Retinal pigment epithelial cell (primary cell): Measurements from ENCODE around the gene MPRIP.

Experiments used
- DNase-seq: peaks from one replicate; pipeline ENCODE4 v3.0.0-alpha.2; 2010; ENCODE audit warnings: low read depth
- H3K4me3 ChIP-seq: 2 replicates; pipeline ENCODE4 v1.5.1; 2011; ENCODE audit warnings: mild to moderate bottlenecking, low read length, control low read depth, moderate library complexity
- CTCF ChIP-seq: conservative IDR thresholded peaks from 2 replicates; pipeline ENCODE4 v1.5.1; 2011; ENCODE audit warnings: low read depth, low read length, control low read depth, inconsistent platforms

Gene MPRIP

GRCh38 chr17:17033466-17033865, 8.8 kb upstream of the MPRIP start:
- no peak overlapping the region for H3K4me3 ChIP-seq
- no peak for TF ChIP-seq CTCF
- no peak for DNase-seq

- no peak for TF ChIP-seq CTCF
- DNase-seq, result no peak
- no peak overlapping the region for H3K4me3 ChIP-seq
Observed at GRCh38 chr17:17034026-17034425, 8.2 kb upstream of the MPRIP start.

GRCh38 chr17:17034496-17035075, 7.7 kb upstream of the MPRIP start:
- no peak for TF ChIP-seq CTCF
- H3K4me3 ChIP-seq, result no peak overlapping the region
- no peak for DNase-seq

- H3K4me3 ChIP-seq, result no peak overlapping the region
- DNase-seq, result no peak
- TF ChIP-seq CTCF, result no peak
Observed at GRCh38 chr17:17035490-17035889, 6.8 kb upstream of the MPRIP start.

GRCh38 chr17:17035920-17036523, 6.2 kb upstream of the MPRIP start:
- DNase-seq, result no peak
- no peak for TF ChIP-seq CTCF
- no peak overlapping the region for H3K4me3 ChIP-seq

- no peak for TF ChIP-seq CTCF
- no peak overlapping the region for H3K4me3 ChIP-seq
- DNase-seq, result no peak
Observed at GRCh38 chr17:17036524-17036998, 5.7 kb upstream of the MPRIP start.

GRCh38 chr17:17039911-17040310, 2.3 kb upstream of the MPRIP start:
- DNase-seq, result no peak
- no peak for TF ChIP-seq CTCF

More at GRCh38 chr17:17039911-17040310, 2.3 kb upstream of the MPRIP start:
- H3K4me3 ChIP-seq, result no peak overlapping the region
